Nucleus accumbens (tissue), 56 donors: ENCODE measurements around the gene HDHD5.

Experiments
- DNase-seq, 56 donors: peaks; one replicate each; lab custom pipeline; 2025; lab: John Stamatoyannopoulos, UW

Gene HDHD5

GRCh38 chr22:17108256-17109112, 50.6 kb downstream of the HDHD5 start:
- DNase-seq, result no peak

- DNase-seq, result no peak
Observed at GRCh38 chr22:17107547-17107810, 51.6 kb downstream of the HDHD5 start.

GRCh38 chr22:17106785-17107546, 52.1 kb downstream of the HDHD5 start:
- DNase-seq, result no peak

- no peak for DNase-seq
Observed at GRCh38 chr22:17106161-17106784, 52.8 kb downstream of the HDHD5 start.

- no peak for DNase-seq
Observed at GRCh38 chr22:17105143-17106129, 53.6 kb downstream of the HDHD5 start.

GRCh38 chr22:17104336-17104935, 54.6 kb downstream of the HDHD5 start:
- no peak for DNase-seq

GRCh38 chr22:17103351-17103750, 55.7 kb downstream of the HDHD5 start:
- no peak for DNase-seq

- DNase-seq, result no peak
Observed at GRCh38 chr22:17102297-17102667, 56.8 kb downstream of the HDHD5 start.

GRCh38 chr22:17101475-17102296, 57.4 kb downstream of the HDHD5 start:
- DNase-seq, result peak in 1 of 56 donors; percentile 19

- no peak for DNase-seq
Observed at GRCh38 chr22:17100621-17101020, 58.5 kb downstream of the HDHD5 start.

- peak in 1 of 56 donors; percentile 27 for DNase-seq
Observed at GRCh38 chr22:17098379-17098819, 60.7 kb downstream of the HDHD5 start.

- no peak for DNase-seq
Observed at GRCh38 chr22:17097701-17098100, 61.4 kb downstream of the HDHD5 start.

- DNase-seq, result no peak
Observed at GRCh38 chr22:17097062-17097461, 62.0 kb downstream of the HDHD5 start.

GRCh38 chr22:17096071-17096470, 63.0 kb downstream of the HDHD5 start:
- DNase-seq, result no peak

GRCh38 chr22:17095538-17095937, 63.5 kb downstream of the HDHD5 start:
- DNase-seq, result no peak

GRCh38 chr22:17093081-17093480, 66.0 kb downstream of the HDHD5 start:
- DNase-seq, result no peak

- DNase-seq, result no peak
Observed at GRCh38 chr22:17091851-17092250, 67.2 kb downstream of the HDHD5 start.

GRCh38 chr22:17090550-17090949, 68.5 kb downstream of the HDHD5 start:
- no peak for DNase-seq
